ENCODE data around the gene SIGLEC6.

Gene SIGLEC6

GRCh38 chr19:51489113-51489512 is 42.4 kb downstream of the SIGLEC6 start:
- in situ Hi-C loops (cut with HindIII; ENCODE audit: low pct_ligation_motif_present, low pct_unique_long_range_greater_than_20kb, low sequenced_read_pairs), result no loop called here

GRCh38 chr19:51488491-51488890 is 43.0 kb downstream of the SIGLEC6 start:
- in situ Hi-C loops (cut with HindIII; ENCODE audit: low pct_ligation_motif_present, low pct_unique_long_range_greater_than_20kb, low sequenced_read_pairs), result no loop called here
- no peak for DNase-seq

More at GRCh38 chr19:51489113-51489512, 42.4 kb downstream of the SIGLEC6 start:
- DNase-seq, result no peak

GRCh38 chr19:51485960-51486660 is 45.4 kb downstream of the SIGLEC6 start:
- in situ Hi-C loops (cut with HindIII; ENCODE audit: low pct_ligation_motif_present, low pct_unique_long_range_greater_than_20kb, low sequenced_read_pairs), result no loop called here
- no peak for DNase-seq

GRCh38 chr19:51480590-51480989 is 50.9 kb downstream of the SIGLEC6 start:
- DNase-seq, result peak; percentile 8
- in situ Hi-C loops (cut with HindIII; ENCODE audit: low pct_ligation_motif_present, low pct_unique_long_range_greater_than_20kb, low sequenced_read_pairs), result no loop called here

GRCh38 chr19:51479531-51480331 is 51.7 kb downstream of the SIGLEC6 start:
- DNase-seq, result no peak
- in situ Hi-C loops (cut with HindIII; ENCODE audit: low pct_ligation_motif_present, low pct_unique_long_range_greater_than_20kb, low sequenced_read_pairs), result no loop called here

- DNase-seq, result no peak
- in situ Hi-C loops (cut with HindIII; ENCODE audit: low pct_ligation_motif_present, low pct_unique_long_range_greater_than_20kb, low sequenced_read_pairs), result no loop called here
Observed at GRCh38 chr19:51478381-51479234, 52.9 kb downstream of the SIGLEC6 start, which contains the start of gene CEACAM18. Gene CEACAM18 (plus strand): TSS chr19:51478539.

- DNase-seq, result no peak
- in situ Hi-C loops (cut with HindIII; ENCODE audit: low pct_ligation_motif_present, low pct_unique_long_range_greater_than_20kb, low sequenced_read_pairs), result no loop called here
Observed at GRCh38 chr19:51477344-51477743, 54.1 kb downstream of the SIGLEC6 start.

GRCh38 chr19:51476164-51476563 is 55.3 kb downstream of the SIGLEC6 start:
- DNase-seq, result no peak
- in situ Hi-C loops (cut with HindIII; ENCODE audit: low pct_ligation_motif_present, low pct_unique_long_range_greater_than_20kb, low sequenced_read_pairs), result no loop called here

GRCh38 chr19:51473009-51473707 is 58.3 kb downstream of the SIGLEC6 start:
- in situ Hi-C loops (cut with HindIII; ENCODE audit: low pct_ligation_motif_present, low pct_unique_long_range_greater_than_20kb, low sequenced_read_pairs), result no loop called here

GRCh38 chr19:51472607-51473006 is 58.9 kb downstream of the SIGLEC6 start:
- DNase-seq, result no peak
- in situ Hi-C loops (cut with HindIII; ENCODE audit: low pct_ligation_motif_present, low pct_unique_long_range_greater_than_20kb, low sequenced_read_pairs), result no loop called here

More at GRCh38 chr19:51473009-51473707, 58.3 kb downstream of the SIGLEC6 start:
- DNase-seq, result peak; percentile 43

- in situ Hi-C loops (cut with HindIII; ENCODE audit: low pct_ligation_motif_present, low pct_unique_long_range_greater_than_20kb, low sequenced_read_pairs), result no loop called here
- no peak for DNase-seq
Observed at GRCh38 chr19:51471527-51471926, 59.9 kb downstream of the SIGLEC6 start.

- DNase-seq, result no peak
- in situ Hi-C loops (cut with HindIII; ENCODE audit: low pct_ligation_motif_present, low pct_unique_long_range_greater_than_20kb, low sequenced_read_pairs), result no loop called here
Observed at GRCh38 chr19:51470966-51471365, 60.5 kb downstream of the SIGLEC6 start.

GRCh38 chr19:51469629-51470028 is 61.8 kb downstream of the SIGLEC6 start:
- in situ Hi-C loops (cut with HindIII; ENCODE audit: low pct_ligation_motif_present, low pct_unique_long_range_greater_than_20kb, low sequenced_read_pairs), result no loop called here
- no peak for DNase-seq

GRCh38 chr19:51469162-51469561 is 62.3 kb downstream of the SIGLEC6 start:
- DNase-seq, result no peak
- in situ Hi-C loops (cut with HindIII; ENCODE audit: low pct_ligation_motif_present, low pct_unique_long_range_greater_than_20kb, low sequenced_read_pairs), result no loop called here

GRCh38 chr19:51468545-51468920 is 62.9 kb downstream of the SIGLEC6 start:
- DNase-seq, result no peak
- in situ Hi-C loops (cut with HindIII; ENCODE audit: low pct_ligation_motif_present, low pct_unique_long_range_greater_than_20kb, low sequenced_read_pairs), result no loop called here

GRCh38 chr19:51467864-51468544 is 63.5 kb downstream of the SIGLEC6 start:
- in situ Hi-C loops (cut with HindIII; ENCODE audit: low pct_ligation_motif_present, low pct_unique_long_range_greater_than_20kb, low sequenced_read_pairs), result no loop called here
- DNase-seq, result no peak

All from ACHN (cell line).